NK-92 (cell line): ENCODE measurements around the gene ARMC6.

Source experiments
- DNase-seq: peaks from one replicate; lab custom pipeline; 2025; ENCODE audit not compliant: unreplicated experiment; lab: John Stamatoyannopoulos, UW

The ARMC6 gene

GRCh38 chr19:19054315-19054938 lies 21.0 kb downstream of the ARMC6 start:
- DNase-seq, result no peak

- no peak for DNase-seq
These were observed 21.6 kb downstream of the ARMC6 start for GRCh38 chr19:19054939-19055440.

GRCh38 chr19:19055701-19056100 lies 22.3 kb downstream of the ARMC6 start:
- no peak for DNase-seq

- no peak for DNase-seq
These were observed 23.4 kb downstream of the ARMC6 start for GRCh38 chr19:19056636-19057275.

GRCh38 chr19:19057317-19057716 lies 23.9 kb downstream of the ARMC6 start:
- DNase-seq, result no peak

GRCh38 chr19:19057720-19058119 lies 24.3 kb downstream of the ARMC6 start:
- no peak for DNase-seq

GRCh38 chr19:19059018-19059836 lies 25.8 kb downstream of the ARMC6 start:
- DNase-seq, result no peak

GRCh38 chr19:19059837-19060611 lies 26.6 kb downstream of the ARMC6 start:
- DNase-seq, result no peak

GRCh38 chr19:19061506-19061905 lies 28.1 kb downstream of the ARMC6 start:
- DNase-seq, result no peak

GRCh38 chr19:19062454-19063182 lies 29.2 kb downstream of the ARMC6 start:
- DNase-seq, result no peak

GRCh38 chr19:19063183-19064097 lies 30.0 kb downstream of the ARMC6 start, which contains the start of gene SLC25A42:
SLC25A42 (plus strand) TSS chr19:19063994; CDS start chr19:19096125, 32,131 bp downstream.
- DNase-seq, result peak; percentile 97

- DNase-seq, result no peak
These were observed 30.8 kb downstream of the ARMC6 start for GRCh38 chr19:19064098-19064722.

- DNase-seq, result no peak
These were observed 31.7 kb downstream of the ARMC6 start for GRCh38 chr19:19064811-19065745.

- DNase-seq, result no peak
These were observed 34.1 kb downstream of the ARMC6 start for GRCh38 chr19:19067276-19068072.

- DNase-seq, result no peak
These were observed 35.6 kb downstream of the ARMC6 start for GRCh38 chr19:19068659-19069654.

- DNase-seq, result no peak
These were observed 38.5 kb downstream of the ARMC6 start for GRCh38 chr19:19071897-19072296.
